ENCODE measurements around the gene NID2.

NID2 gene

DNA sequence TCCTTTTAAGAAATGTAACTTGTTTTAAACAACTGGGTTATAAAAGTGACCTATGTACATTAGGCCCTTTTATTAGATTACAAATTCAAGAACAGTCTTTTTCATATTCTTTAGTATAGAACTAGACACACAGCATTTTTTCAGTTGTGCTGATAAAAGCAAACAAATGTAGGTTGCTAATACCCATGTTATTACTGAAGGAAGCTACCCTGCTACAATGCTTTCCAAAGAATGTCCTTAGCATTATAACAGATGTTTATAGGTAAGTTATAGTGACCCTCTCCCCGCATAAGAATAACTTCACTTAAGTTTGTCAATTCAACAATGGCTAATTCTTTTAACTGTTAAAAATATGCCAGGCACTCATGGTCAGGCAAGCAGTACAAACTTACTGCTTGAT is 61.6 kb downstream of the NID2 start:
- DNase-seq (ENCODE audit: low read depth), result no peak
- TF ChIP-seq CTCF (conservative IDR thresholded peaks at IDR 0.05; ENCODE audit: low read depth, low read length), result no peak
- no peak overlapping the region for H3K4me3 ChIP-seq (ENCODE audit: low read length)

GRCh38 chr14:52006361-52006760 is 62.5 kb downstream of the NID2 start:
- no peak overlapping the region for H3K4me3 ChIP-seq (ENCODE audit: low read length)
- no peak for DNase-seq (ENCODE audit: low read depth)
- no peak for TF ChIP-seq CTCF (conservative IDR thresholded peaks at IDR 0.05; ENCODE audit: low read depth, low read length)

DNA sequence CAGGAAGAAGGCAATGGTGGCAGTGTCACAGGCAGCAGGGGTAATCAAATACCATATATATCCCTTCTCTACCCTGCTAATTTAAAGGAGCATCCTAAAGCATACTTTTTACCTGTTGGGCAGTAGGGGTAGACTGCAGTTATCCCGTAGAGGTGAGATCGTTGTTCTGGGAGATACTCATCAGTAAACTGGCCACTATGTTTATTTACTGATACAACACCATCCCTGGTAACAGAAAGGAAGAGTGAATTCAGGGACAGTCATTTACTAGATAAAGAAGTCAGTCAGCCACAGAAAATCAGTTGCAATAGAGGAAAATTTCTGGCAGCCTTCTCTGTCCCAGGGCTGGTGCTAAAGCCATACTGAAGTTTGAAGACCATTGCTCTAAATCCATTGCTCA is 63.2 kb downstream of the NID2 start:
- H3K4me3 ChIP-seq (ENCODE audit: low read length), result no peak overlapping the region
- no peak for DNase-seq (ENCODE audit: low read depth)
- no peak for TF ChIP-seq CTCF (conservative IDR thresholded peaks at IDR 0.05; ENCODE audit: low read depth, low read length)

- TF ChIP-seq CTCF (conservative IDR thresholded peaks at IDR 0.05; ENCODE audit: low read depth, low read length), result no peak
- no peak overlapping the region for H3K4me3 ChIP-seq (ENCODE audit: low read length)
- DNase-seq (ENCODE audit: low read depth), result no peak
Measured at GRCh38 chr14:52003324-52003723, 65.5 kb downstream of the NID2 start.

GRCh38 chr14:52002542-52002941 is 66.3 kb downstream of the NID2 start:
- no peak for DNase-seq (ENCODE audit: low read depth)
- TF ChIP-seq CTCF (conservative IDR thresholded peaks at IDR 0.05; ENCODE audit: low read depth, low read length), result no peak
- H3K4me3 ChIP-seq (ENCODE audit: low read length), result no peak overlapping the region

GRCh38 chr14:52000696-52001095 is 68.2 kb downstream of the NID2 start:
- DNase-seq (ENCODE audit: low read depth), result no peak
- TF ChIP-seq CTCF (conservative IDR thresholded peaks at IDR 0.05; ENCODE audit: low read depth, low read length), result no peak
- H3K4me3 ChIP-seq (ENCODE audit: low read length), result no peak overlapping the region

- H3K4me3 ChIP-seq (ENCODE audit: low read length), result no peak overlapping the region
- no peak for DNase-seq (ENCODE audit: low read depth)
- no peak for TF ChIP-seq CTCF (conservative IDR thresholded peaks at IDR 0.05; ENCODE audit: low read depth, low read length)
Measured at GRCh38 chr14:52000019-52000582, 68.8 kb downstream of the NID2 start.
